Keratinocyte (primary cell): ENCODE measurements around the gene MAST2. TPM values are rescaled to one million over a fixed set of nuclear protein-coding genes. Genes with fewer than 3 reads are reported as not detected.

Source experiments
- DNase-seq: peaks from one replicate; pipeline ENCODE4 v3.0.0-alpha.2; 2011; ENCODE audit warnings: low read depth, missing footprints, low spot score
- FAIRE-seq: peaks from 2 replicates; lab custom pipeline; 2011; peaks lifted over from hg19 to GRCh38; lab: Jason Lieb, UNC
- H2AFZ ChIP-seq: 2 replicates; pipeline ENCODE4 v1.6.0; 2012; ENCODE audit warnings: low read length, control low read depth, inconsistent platforms; ENCODE audit not compliant: control insufficient read depth
- H3K27ac ChIP-seq: 2 replicates; pipeline ENCODE4 v1.5.1; 2011; ENCODE audit warnings: low read length; ENCODE audit not compliant: control insufficient read depth, insufficient read depth
- H3K27me3 ChIP-seq: 3 replicates; pipeline ENCODE4 v1.6.0; 2011; ENCODE audit warnings: low read length; ENCODE audit not compliant: control insufficient read depth, insufficient read depth; ENCODE audit errors: extremely low read depth
- H3K36me3 ChIP-seq, 2 experiments: 2 replicates in 1 of 2; 3 replicates in 1 of 2; pipeline ENCODE4 v1.5.1; 2011; ENCODE audit warnings: low read length in 2 of 2, mild to moderate bottlenecking in 1 of 2; ENCODE audit not compliant: control insufficient read depth in 2 of 2, insufficient read depth in 2 of 2; ENCODE audit errors: extremely low read depth in 1 of 2
- H3K4me1 ChIP-seq: 3 replicates; pipeline ENCODE4 v1.5.1; 2011; ENCODE audit warnings: low read length; ENCODE audit not compliant: control insufficient read depth, insufficient read depth; ENCODE audit errors: extremely low read depth
- H3K4me2 ChIP-seq: 3 replicates; pipeline ENCODE4 v1.6.0; 2011; ENCODE audit warnings: low read depth, low read length; ENCODE audit not compliant: control insufficient read depth, insufficient read depth; ENCODE audit errors: extremely low read depth
- H3K4me3 ChIP-seq, 3 experiments: fragments of 200-600 bp in 1 of 3; sonication (generic) in 1 of 3; 2 replicates in 2 of 3; 3 replicates in 1 of 3; pipeline ENCODE4 v1.5.1; 2011 to 2016; ENCODE audit warnings: low read length in 3 of 3, mild to moderate bottlenecking in 3 of 3, control low read depth in 2 of 3, inconsistent platforms in 1 of 3, low read depth in 1 of 3, mixed read lengths in 1 of 3, mixed run types in 1 of 3, moderate library complexity in 1 of 3; ENCODE audit not compliant: control insufficient read depth in 2 of 3, insufficient read depth in 2 of 3; ENCODE audit errors: extremely low read depth in 1 of 3
- H3K79me2 ChIP-seq: 2 replicates; pipeline ENCODE4 v1.6.0; 2012; ENCODE audit warnings: low read length; ENCODE audit not compliant: control insufficient read depth, insufficient read depth
- H3K9ac ChIP-seq: 3 replicates; pipeline ENCODE4 v1.6.0; 2011; ENCODE audit warnings: low read length; ENCODE audit not compliant: control insufficient read depth, insufficient read depth; ENCODE audit errors: extremely low read depth
- H3K9me1 ChIP-seq: 3 replicates; pipeline ENCODE4 v1.6.0; 2011; ENCODE audit warnings: low read length; ENCODE audit not compliant: control insufficient read depth, insufficient read depth; ENCODE audit errors: extremely low read depth
- H3K9me3 ChIP-seq: 2 replicates; pipeline ENCODE4 v1.5.1; 2012; ENCODE audit warnings: low read depth, low read length; ENCODE audit not compliant: control insufficient read depth
- H4K20me1 ChIP-seq: 3 replicates; pipeline ENCODE4 v1.6.0; 2011; ENCODE audit warnings: low read length; ENCODE audit not compliant: control insufficient read depth, insufficient read depth; ENCODE audit errors: extremely low read depth
- CTCF ChIP-seq, 3 experiments: IDR thresholded peaks in 1 of 3; conservative IDR thresholded peaks in 1 of 3; optimal IDR thresholded peaks in 1 of 3; 2 replicates in 2 of 3; 3 replicates in 1 of 3; pipeline versions ENCODE3 to v1.5.1; 2011; ENCODE audit warnings: low read length in 3 of 3, mild to moderate bottlenecking in 3 of 3, moderate library complexity in 2 of 3, control low read depth in 1 of 3, inconsistent platforms in 1 of 3; ENCODE audit not compliant: insufficient read depth in 2 of 3; ENCODE audit errors: extremely low read depth in 1 of 3
- EZH2 ChIP-seq: IDR thresholded peaks from one replicate; pipeline ENCODE4 v1.6.1; 2012; ENCODE audit warnings: inconsistent platforms, mild to moderate bottlenecking, low read length, moderate library complexity
- dilution Hi-C: fragments of 300-500 bp; cut with MboI; formaldehyde crosslinking; loops from one replicate; pipeline ENCODE4 v1.7.0; 2020; ENCODE audit warnings: low sequenced_read_pairs; ENCODE audit not compliant: extremely low pct_ligation_motif_present
- polyA plus RNA-seq, 5 experiments: library from polyadenylated mRNA; depleted of rRNA in 3 of 5; stranded (reverse) in 3 of 5; stranded (forward) in 1 of 5; unstranded in 1 of 5; fragments of >200 nt; gene quantifications; 1 replicate in 1 of 5; 2 replicates in 3 of 5; 3 replicates in 1 of 5; pipeline versions ENCODE4 v1.2.1 to v1.2.3, GENCODE V29; 2011 to 2012; ENCODE audit warnings: missing spikeins in 2 of 5, low read depth in 1 of 5, low replicate concordance in 1 of 5

MAST2 gene
- polyA plus RNA-seq, 1 donor (not counting 4 experiments of a cell fraction or from before 2014, with no cell fraction given) = 12.2 TPM

GRCh38 chr1:46021046-46021996 lies 217.9 kb downstream of the MAST2 start:
- DNase-seq (no peak), FAIRE-seq (no peak)
- no peak overlapping the region for H3K27ac ChIP-seq
- H4K20me1 ChIP-seq = no peaks in the 10 kb centered on the region
- H3K79me2 ChIP-seq = no peaks in the 10 kb centered on the region
- no peaks in the 10 kb centered on the region for H3K27me3 ChIP-seq
- no peak overlapping the region for H3K4me2 ChIP-seq
- no peaks in the 10 kb centered on the region for H3K9me3 ChIP-seq
- no peaks in the 10 kb centered on the region for H3K9me1 ChIP-seq
- dilution Hi-C loops = no loop called here
- no peaks in the 10 kb centered on the region for H3K4me1 ChIP-seq
- H3K4me3 ChIP-seq = no peak overlapping the region
- H3K9ac ChIP-seq = no peak overlapping the region
- no peak overlapping the region for H2AFZ ChIP-seq
- TF ChIP-seq CTCF (optimal IDR thresholded peaks at IDR 0.05 in 1 of 3, IDR thresholded peaks at IDR 0.05 in 1 of 3, conservative IDR thresholded peaks at IDR 0.05 in 1 of 3; ENCODE audit: extremely low read depth in 1 of 3, insufficient read depth in 2 of 3, low read length in 3 of 3) (peak in 1 of 3 experiments; percentile 19), EZH2 (no peak)
- H3K36me3 ChIP-seq = peaks cover 8 to 9% of the 10 kb centered on the region in 2 experiments

- Histone ChIP-seq H3K27ac (no peak overlapping the region), H4K20me1 (no peaks in the 10 kb centered on the region), H3K4me2 (no peak overlapping the region), H3K4me1 (no peaks in the 10 kb centered on the region), H3K27me3 (no peaks in the 10 kb centered on the region), H2AFZ (no peak overlapping the region), H3K9me3 (no peaks in the 10 kb centered on the region), H3K4me3 (no peak overlapping the region), H3K9me1 (no peaks in the 10 kb centered on the region), H3K9ac (no peak overlapping the region), H3K36me3 (peaks cover 10 to 11% of the 10 kb centered on the region in 2 experiments), H3K79me2 (no peaks in the 10 kb centered on the region)
- DNase-seq (no peak), FAIRE-seq (no peak)
- TF ChIP-seq CTCF (optimal IDR thresholded peaks at IDR 0.05 in 1 of 3, IDR thresholded peaks at IDR 0.05 in 1 of 3, conservative IDR thresholded peaks at IDR 0.05 in 1 of 3; ENCODE audit: extremely low read depth in 1 of 3, insufficient read depth in 2 of 3, low read length in 3 of 3) (no peak), EZH2 (no peak)
- dilution Hi-C loops = loop anchor here (25.0 kb wide), 1 partner anchor 161 kb away; the partner anchor contains the start of genes P3R3URF, POMGNT1 and TSPAN1
Observed at GRCh38 chr1:46026531-46026930, 223.1 kb downstream of the MAST2 start.
